PC-9 (cell line): ENCODE data around the gene RFX2. TPM values are rescaled to one million over a fixed set of nuclear protein-coding genes. Genes with fewer than 3 reads are reported as not detected.

Source experiments
- BruUV-seq: library from RNA; stranded (reverse); fragments of 400-500 nt; replicated peaks from 2 replicates; lab custom pipeline; 2021; lab: Mats Ljungman, UMichigan
- CTCF ChIA-PET: fragments of 300-600 bp; sonication (Branson Sonifier 250); formaldehyde crosslinking; loops from one replicate; lab custom pipeline; 2022; ENCODE audit warnings: antibody characterized with exemption; lab: Charles Lee
- POLR2A ChIA-PET: fragments of 300-600 bp; sonication (Branson Sonifier 250); formaldehyde crosslinking; loops from one replicate; lab custom pipeline; 2022; ENCODE audit warnings: antibody characterized with exemption; ENCODE audit not compliant: unreplicated experiment; lab: Charles Lee
- DNase-seq, 2 experiments: peaks; one replicate each; pipeline versions ENCODE4 v3.0.0 to v3.0.0-alpha.2; 2015 to 2022; ENCODE audit warnings: mixed read lengths in 1 of 2
- H2AFZ ChIP-seq: fragments of 200-600 bp; sonication (generic); 2 replicates; pipeline ENCODE4 v1.8.1; 2017; ENCODE audit warnings: antibody characterized with exemption
- H3F3A ChIP-seq: fragments of 200-600 bp; sonication (generic); 2 replicates; pipeline ENCODE4 v1.8.1; 2017; ENCODE audit warnings: antibody characterized with exemption, mild to moderate bottlenecking, low read depth; ENCODE audit not compliant: insufficient read depth
- H3K27ac ChIP-seq: fragments of 200-600 bp; sonication (generic); 2 replicates; pipeline ENCODE4 v1.6.1; 2016; ENCODE audit warnings: mixed run types
- H3K27me3 ChIP-seq: fragments of 200-600 bp; sonication (generic); 2 replicates; pipeline ENCODE4 v1.6.1; 2016; ENCODE audit warnings: low read depth, mixed run types; ENCODE audit not compliant: insufficient read depth
- H3K36me3 ChIP-seq: fragments of 200-600 bp; sonication (generic); 2 replicates; pipeline ENCODE4 v1.6.1; 2016; ENCODE audit warnings: low read depth, mixed run types
- H3K4me1 ChIP-seq: fragments of 200-600 bp; sonication (generic); replicated peaks from 2 replicates; pipeline ENCODE4 v1.6.1; 2016; ENCODE audit warnings: mixed run types; ENCODE audit not compliant: insufficient read depth
- H3K4me2 ChIP-seq: fragments of 200-600 bp; sonication (generic); 2 replicates; pipeline ENCODE4 v1.6.1; 2017; ENCODE audit warnings: mixed run types
- H3K4me3 ChIP-seq: fragments of 200-600 bp; sonication (generic); 2 replicates; pipeline ENCODE4 v1.6.1; 2016; ENCODE audit warnings: mixed run types
- H3K79me2 ChIP-seq: fragments of 200-600 bp; sonication (generic); 2 replicates; pipeline ENCODE4 v1.6.1; 2017; ENCODE audit warnings: low read depth, mixed run types
- H3K9me2 ChIP-seq: fragments of 200-600 bp; sonication (generic); 2 replicates; pipeline ENCODE4 v1.8.1; 2017; ENCODE audit warnings: mild to moderate bottlenecking; ENCODE audit not compliant: insufficient read depth
- H3K9me3 ChIP-seq: fragments of 200-600 bp; sonication (generic); 2 replicates; pipeline ENCODE4 v1.8.1; 2016; ENCODE audit warnings: low read depth; ENCODE audit not compliant: insufficient read depth
- H4K20me1 ChIP-seq: fragments of 200-600 bp; sonication (generic); 2 replicates; pipeline ENCODE4 v1.8.1; 2017; ENCODE audit not compliant: insufficient read depth
- CTCF ChIP-seq: fragments of 200-600 bp; sonication (generic); conservative IDR thresholded peaks from 2 replicates; pipeline ENCODE4 v1.6.1; 2017; ENCODE audit warnings: mixed run types, antibody characterized with exemption, mild to moderate bottlenecking, moderate library complexity
- EZH2 ChIP-seq: fragments of 200-600 bp; sonication (generic); IDR thresholded peaks from 2 replicates; pipeline ENCODE4 v1.8.0; 2017; ENCODE audit warnings: antibody characterized with exemption, low read depth
- intact Hi-C: fragments of 100-400 bp; cut with micrococcal nuclease; formaldehyde crosslinking; loops from one replicate; pipeline ENCODE4 v1.10.0; 2022; ENCODE audit not compliant: unreplicated experiment
- total RNA-seq: library from RNA; stranded (reverse); gene quantifications from 2 replicates; pipeline ENCODE4 v1.2.3, GENCODE V29; 2021

Gene RFX2
- total RNA-seq, 1 experiment from 2014 or later, result 11.6 TPM

- Histone ChIP-seq H3K4me2 (no peak overlapping the region), H2AFZ (no peak overlapping the region), H3K4me3 (no peak overlapping the region), H4K20me1 (peaks cover 46% of the 10 kb centered on the region), H3K27ac (no peak overlapping the region), H3K27me3 (no peaks in the 10 kb centered on the region), H3F3A (no peaks in the 10 kb centered on the region), H3K4me1 (peaks cover 11% of the 10 kb centered on the region), H3K79me2 (peaks cover 93% of the 10 kb centered on the region), H3K9me3 (no peaks in the 10 kb centered on the region), H3K36me3 (no peaks in the 10 kb centered on the region), H3K9me2 (no peaks in the 10 kb centered on the region)
- CTCF ChIA-PET, result no interaction called here
- POLR2A ChIA-PET, result no interaction called here
- no peak for TF ChIP-seq EZH2
- no peak for TF ChIP-seq CTCF
- DNase-seq, result no peak
- intact Hi-C loops, result no loop called here
- BruUV-seq, result no TSS peak
These were observed 138.5 kb downstream of the RFX2 start for GRCh38 chr19:5971714-5972354.

- Histone ChIP-seq H3K4me2 (no peak overlapping the region), H3K9me2 (no peaks in the 10 kb centered on the region), H4K20me1 (peaks cover 35% of the 10 kb centered on the region), H3K9me3 (no peaks in the 10 kb centered on the region), H3F3A (no peaks in the 10 kb centered on the region), H3K27me3 (no peaks in the 10 kb centered on the region), H3K27ac (no peak overlapping the region), H3K4me3 (no peak overlapping the region), H3K79me2 (peaks cover 90% of the 10 kb centered on the region), H3K4me1 (no peaks in the 10 kb centered on the region), H3K36me3 (no peaks in the 10 kb centered on the region), H2AFZ (no peak overlapping the region)
- intact Hi-C loops, result no loop called here
- no peak for DNase-seq
- ChIA-PET POLR2A (no interaction called here), CTCF (no interaction called here)
- TF ChIP-seq EZH2, result no peak
- TF ChIP-seq CTCF, result no peak
- BruUV-seq, result no TSS peak
These were observed 140.8 kb downstream of the RFX2 start for GRCh38 chr19:5969476-5969875.

DNA sequence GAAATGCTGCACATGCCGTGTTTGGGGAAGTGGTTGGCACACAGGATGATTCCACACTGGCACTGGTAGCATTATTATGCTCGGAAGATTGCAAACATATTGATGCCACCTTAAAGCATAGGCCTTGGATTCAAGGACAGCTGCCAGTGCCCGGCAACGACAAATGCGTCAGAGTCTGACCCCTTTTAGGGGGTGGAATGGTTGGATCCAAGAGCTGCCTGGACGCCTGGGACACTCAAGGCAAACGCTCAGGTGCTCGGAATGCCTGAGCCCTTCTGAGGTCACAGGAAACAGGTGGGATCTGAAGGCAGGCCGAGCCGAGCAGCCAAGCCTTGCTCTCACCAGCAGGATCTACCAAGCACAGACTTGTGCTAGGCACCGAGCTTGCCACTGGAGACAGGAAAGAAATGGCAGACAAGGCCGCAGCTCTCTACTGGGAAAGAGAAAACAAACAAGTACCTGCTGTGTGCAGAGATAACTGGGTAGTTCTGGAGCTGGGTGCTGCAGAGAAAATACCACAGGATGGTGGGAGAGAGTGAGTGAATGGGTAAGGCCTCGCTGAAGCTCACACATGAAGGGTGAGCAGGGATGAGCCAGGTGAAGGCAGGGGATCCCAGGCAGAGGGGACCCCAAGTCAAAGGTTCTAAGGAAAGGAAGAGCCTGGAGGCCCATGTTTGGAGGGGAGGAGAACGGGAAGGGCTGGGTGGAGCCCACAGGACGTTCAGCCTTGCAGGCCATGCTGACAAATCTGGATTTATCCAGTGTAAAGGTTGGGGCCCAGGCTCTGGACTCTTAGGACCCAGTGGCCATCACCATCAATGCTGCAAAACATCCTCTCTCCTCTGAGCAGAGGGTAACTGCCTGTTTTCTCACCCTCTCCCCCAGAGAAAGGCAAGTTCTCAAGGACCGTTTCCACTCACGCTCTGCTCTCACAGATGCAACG, 141.6 kb downstream of the RFX2 start:
- no peaks in the 10 kb centered on the region for H3K4me1 ChIP-seq
- H2AFZ ChIP-seq, result no peak overlapping the region
- H3K79me2 ChIP-seq, result peaks cover 90% of the 10 kb centered on the region
- ChIA-PET POLR2A (no interaction called here), CTCF (interaction anchor here (1.5 kb wide), 1 partner anchor 65 kb away, joined by 10 read pairs; the partner anchor contains the start of gene NDUFA11)
- H3K9me2 ChIP-seq, result no peaks in the 10 kb centered on the region
- BruUV-seq, result no TSS peak
- no peaks in the 10 kb centered on the region for H3K27me3 ChIP-seq
- no peak overlapping the region for H3K27ac ChIP-seq
- no peak for DNase-seq
- no peak overlapping the region for H3K4me2 ChIP-seq
- intact Hi-C loops, result no loop called here
- TF ChIP-seq CTCF (no peak), EZH2 (no peak)
- H3K9me3 ChIP-seq, result no peaks in the 10 kb centered on the region
- H3K36me3 ChIP-seq, result no peaks in the 10 kb centered on the region
- H4K20me1 ChIP-seq, result peaks cover 35% of the 10 kb centered on the region
- H3F3A ChIP-seq, result no peaks in the 10 kb centered on the region
- no peak overlapping the region for H3K4me3 ChIP-seq
